Measurements from ENCODE around the gene PAM.

PAM gene

DNA sequence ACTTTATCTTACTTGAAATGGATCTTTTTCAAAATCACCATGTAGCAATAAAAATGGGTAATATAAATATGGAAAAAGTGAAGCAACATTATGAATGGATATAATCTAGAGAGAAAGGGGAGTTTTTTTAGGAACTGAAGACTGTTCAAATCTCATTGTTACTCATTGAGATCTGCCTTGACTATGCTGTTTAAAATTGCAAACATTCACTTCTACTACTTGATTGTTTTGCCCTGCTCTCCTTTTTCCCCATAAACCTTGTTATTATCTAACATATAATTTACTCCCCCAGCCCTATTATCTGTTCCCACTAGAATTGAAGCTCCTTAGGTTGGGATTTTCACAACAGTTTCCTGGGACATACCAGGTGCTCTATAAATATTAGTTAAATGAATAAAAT lies 22.0 kb downstream of the PAM start:
- no peak overlapping the region for H3K9ac ChIP-seq (ENCODE audit: low read length)
- no peak overlapping the region for H3K27ac ChIP-seq (ENCODE audit: low read length)
- H2AFZ ChIP-seq (ENCODE audit: low read length), result no peak overlapping the region
- H4K20me1 ChIP-seq (ENCODE audit: insufficient read depth, low read length), result no peaks in the 10 kb centered on the region
- no peaks in the 10 kb centered on the region for H3F3A ChIP-seq (ENCODE audit: insufficient read depth, low read length)
- H3K9me2 ChIP-seq (replicated peaks; ENCODE audit: insufficient read depth, low read length), result no peaks in the 10 kb centered on the region
- H3K79me2 ChIP-seq (ENCODE audit: low read length), result 0 out of 2 replicates have a peak, but pooled peaks cover 4% of the 10 kb centered on the region
- H3K4me3 ChIP-seq (ENCODE audit: low read length), result no peak overlapping the region
- no peaks in the 10 kb centered on the region for H3K9me3 ChIP-seq (replicated peaks; ENCODE audit: insufficient read depth, low read length)
- TF ChIP-seq, protein P1, sequence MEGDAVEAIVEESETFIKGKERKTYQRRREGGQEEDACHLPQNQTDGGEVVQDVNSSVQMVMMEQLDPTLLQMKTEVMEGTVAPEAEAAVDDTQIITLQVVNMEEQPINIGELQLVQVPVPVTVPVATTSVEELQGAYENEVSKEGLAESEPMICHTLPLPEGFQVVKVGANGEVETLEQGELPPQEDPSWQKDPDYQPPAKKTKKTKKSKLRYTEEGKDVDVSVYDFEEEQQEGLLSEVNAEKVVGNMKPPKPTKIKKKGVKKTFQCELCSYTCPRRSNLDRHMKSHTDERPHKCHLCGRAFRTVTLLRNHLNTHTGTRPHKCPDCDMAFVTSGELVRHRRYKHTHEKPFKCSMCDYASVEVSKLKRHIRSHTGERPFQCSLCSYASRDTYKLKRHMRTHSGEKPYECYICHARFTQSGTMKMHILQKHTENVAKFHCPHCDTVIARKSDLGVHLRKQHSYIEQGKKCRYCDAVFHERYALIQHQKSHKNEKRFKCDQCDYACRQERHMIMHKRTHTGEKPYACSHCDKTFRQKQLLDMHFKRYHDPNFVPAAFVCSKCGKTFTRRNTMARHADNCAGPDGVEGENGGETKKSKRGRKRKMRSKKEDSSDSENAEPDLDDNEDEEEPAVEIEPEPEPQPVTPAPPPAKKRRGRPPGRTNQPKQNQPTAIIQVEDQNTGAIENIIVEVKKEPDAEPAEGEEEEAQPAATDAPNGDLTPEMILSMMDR (IDR thresholded peaks at IDR 0.05; ENCODE audit: low read length), result no peak
- no peak for TF ChIP-seq EZH2 (optimal IDR thresholded peaks at IDR 0.05; ENCODE audit: low read depth, low read length)
- no peak for TF ChIP-seq EZH2phosphoT487 (IDR thresholded peaks at IDR 0.05; ENCODE audit: low read length)
- no peak overlapping the region for H3K4me2 ChIP-seq (ENCODE audit: low read depth, low read length)
- DNase-seq, result no peak
- H3K4me1 ChIP-seq (ENCODE audit: low read length), result no peaks in the 10 kb centered on the region
- no peaks in the 10 kb centered on the region for H3K27me3 ChIP-seq (replicated peaks; ENCODE audit: insufficient read depth, low read length)
- H3K36me3 ChIP-seq (replicated peaks; ENCODE audit: insufficient read depth, low read length), result no peaks in the 10 kb centered on the region

GRCh38 chr5:102778478-102778877 lies 23.4 kb downstream of the PAM start:
- Histone ChIP-seq H3K4me3 (ENCODE audit: low read length) (no peak overlapping the region), H3F3A (ENCODE audit: insufficient read depth, low read length) (no peaks in the 10 kb centered on the region), H3K4me2 (ENCODE audit: low read depth, low read length) (no peak overlapping the region), H2AFZ (ENCODE audit: low read length) (no peak overlapping the region), H3K79me2 (ENCODE audit: low read length) (0 out of 2 replicates have a peak, but pooled peaks cover 4% of the 10 kb centered on the region), H3K27me3 (replicated peaks; ENCODE audit: insufficient read depth, low read length) (no peaks in the 10 kb centered on the region), H3K4me1 (ENCODE audit: low read length) (no peaks in the 10 kb centered on the region), H3K27ac (ENCODE audit: low read length) (no peak overlapping the region), H3K9me3 (replicated peaks; ENCODE audit: insufficient read depth, low read length) (no peaks in the 10 kb centered on the region), H3K36me3 (replicated peaks; ENCODE audit: insufficient read depth, low read length) (no peaks in the 10 kb centered on the region), H4K20me1 (ENCODE audit: insufficient read depth, low read length) (no peaks in the 10 kb centered on the region), H3K9ac (ENCODE audit: low read length) (no peak overlapping the region), H3K9me2 (replicated peaks; ENCODE audit: insufficient read depth, low read length) (no peaks in the 10 kb centered on the region)
- no peak for DNase-seq
- TF ChIP-seq EZH2phosphoT487 (IDR thresholded peaks at IDR 0.05; ENCODE audit: low read length) (no peak), EZH2 (optimal IDR thresholded peaks at IDR 0.05; ENCODE audit: low read depth, low read length) (no peak)
- TF ChIP-seq, protein P1 (IDR thresholded peaks at IDR 0.05; ENCODE audit: low read length), result no peak

GRCh38 chr5:102781359-102781758 lies 26.3 kb downstream of the PAM start:
- H3K36me3 ChIP-seq (replicated peaks; ENCODE audit: insufficient read depth, low read length), result no peaks in the 10 kb centered on the region
- no peaks in the 10 kb centered on the region for H3K27me3 ChIP-seq (replicated peaks; ENCODE audit: insufficient read depth, low read length)
- no peak overlapping the region for H2AFZ ChIP-seq (ENCODE audit: low read length)
- H3K4me2 ChIP-seq (ENCODE audit: low read depth, low read length), result no peak overlapping the region
- no peak overlapping the region for H3K4me3 ChIP-seq (ENCODE audit: low read length)
- no peaks in the 10 kb centered on the region for H3K9me3 ChIP-seq (replicated peaks; ENCODE audit: insufficient read depth, low read length)
- H3K27ac ChIP-seq (ENCODE audit: low read length), result no peak overlapping the region
- no peaks in the 10 kb centered on the region for H3F3A ChIP-seq (ENCODE audit: insufficient read depth, low read length)
- no peaks in the 10 kb centered on the region for H4K20me1 ChIP-seq (ENCODE audit: insufficient read depth, low read length)
- H3K9ac ChIP-seq (ENCODE audit: low read length), result no peak overlapping the region
- no peaks in the 10 kb centered on the region for H3K79me2 ChIP-seq (ENCODE audit: low read length)
- H3K4me1 ChIP-seq (ENCODE audit: low read length), result no peaks in the 10 kb centered on the region
- TF ChIP-seq EZH2phosphoT487 (IDR thresholded peaks at IDR 0.05; ENCODE audit: low read length) (no peak), EZH2 (optimal IDR thresholded peaks at IDR 0.05; ENCODE audit: low read depth, low read length) (no peak)
- TF ChIP-seq, protein P1 (IDR thresholded peaks at IDR 0.05; ENCODE audit: low read length), result no peak
- DNase-seq, result no peak
- no peaks in the 10 kb centered on the region for H3K9me2 ChIP-seq (replicated peaks; ENCODE audit: insufficient read depth, low read length)

Measured in MM.1S (cell line).